ENCODE measurements around the gene PRPF19.

DNA sequence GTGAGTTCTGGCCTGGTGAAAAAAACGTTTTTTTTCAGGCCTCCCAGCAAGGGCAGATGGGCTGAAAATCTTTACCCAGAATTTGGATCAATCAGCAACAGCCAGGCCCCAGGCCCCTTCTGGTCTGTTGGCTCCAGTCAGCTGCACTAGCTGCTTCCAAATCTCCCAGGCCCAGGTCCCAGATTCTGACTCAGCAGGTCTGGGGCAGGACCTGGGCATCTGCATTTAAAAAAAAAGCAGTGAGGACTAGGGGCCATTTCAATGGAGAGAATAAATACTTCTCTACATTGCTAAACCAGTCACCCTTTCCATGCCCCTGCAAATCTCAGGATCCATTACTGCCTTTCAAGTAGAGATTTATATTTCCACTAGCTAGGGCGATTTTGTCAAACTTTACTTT lies 41.3 kb upstream of the PRPF19 start:
- TF ChIP-seq, protein P1, sequence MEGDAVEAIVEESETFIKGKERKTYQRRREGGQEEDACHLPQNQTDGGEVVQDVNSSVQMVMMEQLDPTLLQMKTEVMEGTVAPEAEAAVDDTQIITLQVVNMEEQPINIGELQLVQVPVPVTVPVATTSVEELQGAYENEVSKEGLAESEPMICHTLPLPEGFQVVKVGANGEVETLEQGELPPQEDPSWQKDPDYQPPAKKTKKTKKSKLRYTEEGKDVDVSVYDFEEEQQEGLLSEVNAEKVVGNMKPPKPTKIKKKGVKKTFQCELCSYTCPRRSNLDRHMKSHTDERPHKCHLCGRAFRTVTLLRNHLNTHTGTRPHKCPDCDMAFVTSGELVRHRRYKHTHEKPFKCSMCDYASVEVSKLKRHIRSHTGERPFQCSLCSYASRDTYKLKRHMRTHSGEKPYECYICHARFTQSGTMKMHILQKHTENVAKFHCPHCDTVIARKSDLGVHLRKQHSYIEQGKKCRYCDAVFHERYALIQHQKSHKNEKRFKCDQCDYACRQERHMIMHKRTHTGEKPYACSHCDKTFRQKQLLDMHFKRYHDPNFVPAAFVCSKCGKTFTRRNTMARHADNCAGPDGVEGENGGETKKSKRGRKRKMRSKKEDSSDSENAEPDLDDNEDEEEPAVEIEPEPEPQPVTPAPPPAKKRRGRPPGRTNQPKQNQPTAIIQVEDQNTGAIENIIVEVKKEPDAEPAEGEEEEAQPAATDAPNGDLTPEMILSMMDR (IDR thresholded peaks at IDR 0.05): no peak
- no peak for TF ChIP-seq POLR2A (IDR thresholded peaks at IDR 0.05)
